CD14-positive monocyte (primary cell): ENCODE results near the gene UBA7. TPM values are rescaled to one million over a fixed set of nuclear protein-coding genes. Genes with fewer than 3 reads are reported as not detected.
A peak's percentile ranks its signal among the peaks of the same experiment; 100 is the strongest.

Experiments used
- DNase-seq, 3 donors: peaks; one replicate each; pipeline ENCODE4 v3.0.0-alpha.2; 2011 to 2022
- H2AFZ ChIP-seq: 2 replicates; pipeline ENCODE4 v1.6.0; 2012; ENCODE audit warnings: mild to moderate bottlenecking, low read depth, low read length, inconsistent platforms; ENCODE audit not compliant: insufficient read depth, poor library complexity, severe bottlenecking
- H3K27ac ChIP-seq, 2 donors: 1 replicate in 1 of 2; 2 replicates in 1 of 2; pipeline ENCODE4 v1.5.1; 2012 to 2013; ENCODE audit warnings: low read length in 2 of 2, control low read depth in 1 of 2, inconsistent platforms in 1 of 2, low read depth in 1 of 2, mild to moderate bottlenecking in 1 of 2
- H3K27me3 ChIP-seq, 2 donors: one replicate each; pipeline versions ENCODE4 v1.6.0 to v1.6.1; 2011 to 2013; ENCODE audit warnings: low read length in 2 of 2; ENCODE audit not compliant: control insufficient read depth in 2 of 2, insufficient read depth in 2 of 2
- H3K36me3 ChIP-seq, 2 donors: replicated peaks in 1 of 2; 1 replicate in 1 of 2; 2 replicates in 1 of 2; pipeline versions ENCODE4 v1.5.1 to v1.6.1; 2012 to 2013; ENCODE audit warnings: low read length in 2 of 2, control low read depth in 1 of 2, inconsistent platforms in 1 of 2, mild to moderate bottlenecking in 1 of 2; ENCODE audit not compliant: insufficient read depth in 2 of 2, control insufficient read depth in 1 of 2
- H3K4me1 ChIP-seq, 2 donors: 1 replicate in 1 of 2; 2 replicates in 1 of 2; pipeline versions ENCODE4 v1.5.1 to v1.6.1; 2012 to 2013; ENCODE audit warnings: low read length in 2 of 2, control low read depth in 1 of 2, inconsistent platforms in 1 of 2, mild to moderate bottlenecking in 1 of 2, moderate library complexity in 1 of 2; ENCODE audit not compliant: insufficient read depth in 2 of 2, control insufficient read depth in 1 of 2
- H3K4me2 ChIP-seq: replicated peaks from 2 replicates; pipeline ENCODE3; 2012; ENCODE audit warnings: low read length, moderate library complexity, mild to moderate bottlenecking; ENCODE audit not compliant: poor library complexity, severe bottlenecking; ENCODE audit errors: extremely low read depth
- H3K4me3 ChIP-seq, 3 experiments: fragments of 200-600 bp in 1 of 3; sonication (generic) in 1 of 3; replicated peaks in 1 of 3; 1 replicate in 2 of 3; 2 replicates in 1 of 3; pipeline ENCODE4 v1.5.1; 2011 to 2013; ENCODE audit warnings: low read length in 3 of 3, mild to moderate bottlenecking in 3 of 3, control low read depth in 2 of 3, low read depth in 2 of 3, inconsistent platforms in 1 of 3, moderate library complexity in 1 of 3
- H3K79me2 ChIP-seq: 2 replicates; pipeline ENCODE4 v1.6.0; 2012; ENCODE audit warnings: mild to moderate bottlenecking, control low read depth, inconsistent platforms, low read length, moderate library complexity; ENCODE audit not compliant: insufficient read depth
- H3K9ac ChIP-seq: 2 replicates; pipeline ENCODE4 v1.6.0; 2017; ENCODE audit warnings: low read length, mild to moderate bottlenecking; ENCODE audit not compliant: insufficient read depth, poor library complexity, severe bottlenecking
- H3K9me3 ChIP-seq, 2 donors: replicated peaks in 1 of 2; 1 replicate in 1 of 2; 2 replicates in 1 of 2; pipeline versions ENCODE4 v1.5.1 to v1.6.1; 2012 to 2013; ENCODE audit warnings: low read length in 2 of 2, control low read depth in 1 of 2; ENCODE audit not compliant: control insufficient read depth in 1 of 2, insufficient read depth in 1 of 2
- H4K20me1 ChIP-seq: 2 replicates; pipeline ENCODE4 v1.6.0; 2012; ENCODE audit warnings: mild to moderate bottlenecking, low read length, control low read depth, moderate library complexity; ENCODE audit not compliant: insufficient read depth
- H3K27ac Mint-ChIP-seq, 7 donors: one replicate each; pipeline ENCODE4 v1.8.0; 2020; ENCODE audit warnings: mild to moderate bottlenecking in 7 of 7, mixed read lengths in 7 of 7, moderate library complexity in 6 of 7, inconsistent platforms in 2 of 7
- H3K27me3 Mint-ChIP-seq, 3 donors: one replicate each; pipeline ENCODE4 v1.8.0; 2021 to 2022; ENCODE audit warnings: low read depth in 3 of 3, mild to moderate bottlenecking in 3 of 3, mixed read lengths in 3 of 3, moderate library complexity in 3 of 3, inconsistent platforms in 1 of 3
- H3K36me3 Mint-ChIP-seq, 2 donors: one replicate each; pipeline ENCODE4 v1.8.0; 2020; ENCODE audit warnings: mixed read lengths in 2 of 2, inconsistent platforms in 1 of 2, mild to moderate bottlenecking in 1 of 2
- H3K4me1 Mint-ChIP-seq: one replicate; pipeline ENCODE4 v1.8.0; 2020; ENCODE audit warnings: mild to moderate bottlenecking, mixed read lengths
- H3K4me3 Mint-ChIP-seq, 2 donors: one replicate each; pipeline ENCODE4 v1.8.0; 2020; ENCODE audit warnings: mild to moderate bottlenecking in 2 of 2, mixed read lengths in 2 of 2, moderate library complexity in 1 of 2
- H3K9me3 Mint-ChIP-seq, 7 donors: one replicate each; pipeline ENCODE4 v1.8.0; 2020 to 2022; ENCODE audit warnings: mixed read lengths in 7 of 7, mild to moderate bottlenecking in 6 of 7, moderate library complexity in 6 of 7, inconsistent platforms in 2 of 7
- CTCF ChIP-seq: fragments of 200-600 bp; IDR thresholded peaks from one replicate; pipeline ENCODE4 v1.8.0; 2022; ENCODE audit warnings: antibody characterized with exemption, mild to moderate bottlenecking
- WGBS: methylation state at CpG from one replicate; pipeline ENCODE4 v1.1.5; 2013; ENCODE audit warnings: missing lambda C conversion rate; ENCODE audit not compliant: insufficient coverage; 5-methylcytosine and 5-hydroxymethylcytosine counted together
- intact Hi-C, 2 donors: fragments of 100-400 bp; cut with micrococcal nuclease; formaldehyde crosslinking; loops; one replicate each; pipeline versions ENCODE4 v1.15.0 to v1.15.1; 2023
- polyA plus RNA-seq, 3 donors: library from polyadenylated mRNA; depleted of rRNA in 1 of 3; unstranded in 2 of 3; stranded (reverse) in 1 of 3; fragments of 300-500 nt in 2 of 3; fragments of >200 nt in 1 of 3; fragmentation: Illumina TruSeq in 2 of 3; gene quantifications; 1 replicate in 2 of 3; 2 replicates in 1 of 3; pipeline ENCODE4 v1.2.3, GENCODE V29; 2012 to 2021

UBA7 gene
- polyA plus RNA-seq, 3 donors: 39.1 to 399 (median 43.7) TPM

GRCh38 chr3:49806850-49807249 lies 6.9 kb downstream of the UBA7 start:
- no peaks in the 10 kb centered on the region for H3K9me3 ChIP-seq
- peaks cover 24% of the 10 kb centered on the region for H3K79me2 ChIP-seq
- DNase-seq: no peak
- WGBS: 21% methylated on average over 2 of the region's 2 CpGs
- H3K4me2 ChIP-seq: peak overlapping the region; percentile 0
- Mint-ChIP-seq H3K4me1 (peaks cover 73% of the 10 kb centered on the region), H3K27me3 (peaks cover 9 to 16% (median 13%) of the 10 kb centered on the region in 3 donors), H3K27ac (peak overlapping the region in 1 of 7 donors; percentile 33), H3K4me3 (no peak overlapping the region), H3K9me3 (peaks cover 0 to 3% (median 0%) of the 10 kb centered on the region in 7 donors), H3K36me3 (peaks cover 47 to 52% of the 10 kb centered on the region in 2 donors)
- H4K20me1 ChIP-seq: peaks cover 8% of the 10 kb centered on the region
- no peak overlapping the region for H2AFZ ChIP-seq
- peaks cover 0 to 1% of the 10 kb centered on the region in 2 donors for H3K27me3 ChIP-seq
- H3K4me3 ChIP-seq: no peak overlapping the region
- no peak for TF ChIP-seq CTCF
- H3K36me3 ChIP-seq: peaks cover 34 to 47% of the 10 kb centered on the region in 2 donors
- peak overlapping the region; percentile 9 for H3K9ac ChIP-seq
- H3K4me1 ChIP-seq: peaks cover 47 to 64% of the 10 kb centered on the region in 2 donors
- peak overlapping the region in 1 of 2 donors; percentile 33 for H3K27ac ChIP-seq
- intact Hi-C loops: no loop called here

- H3K79me2 ChIP-seq: peaks cover 17% of the 10 kb centered on the region
- no peak overlapping the region for H2AFZ ChIP-seq
- peak overlapping the region; percentile 99 for H3K4me2 ChIP-seq
- DNase-seq: no peak
- peaks cover 0 to 3% (median 0%) of the 10 kb centered on the region in 7 donors for H3K9me3 Mint-ChIP-seq
- H3K27ac Mint-ChIP-seq: peak overlapping the region in 3 of 7 donors; percentile 18 to 75 (median 21)
- H3K4me1 ChIP-seq: peaks cover 47 to 58% of the 10 kb centered on the region in 2 donors
- intact Hi-C loops: no loop called here
- no peaks in the 10 kb centered on the region for H3K9me3 ChIP-seq
- peaks cover 72% of the 10 kb centered on the region for H3K4me1 Mint-ChIP-seq
- peak overlapping the region; percentile 30 for H3K9ac ChIP-seq
- H3K4me3 Mint-ChIP-seq: peak overlapping the region in 1 of 2 donors; percentile 16
- H4K20me1 ChIP-seq: peaks cover 8% of the 10 kb centered on the region
- no peak for TF ChIP-seq CTCF
- peaks cover 0 to 5% of the 10 kb centered on the region in 2 donors for H3K27me3 ChIP-seq
- H3K36me3 Mint-ChIP-seq: peaks cover 44% of the 10 kb centered on the region in 2 donors
- H3K27ac ChIP-seq: peak overlapping the region; percentile 17 to 33
- H3K36me3 ChIP-seq: peaks cover 27 to 40% of the 10 kb centered on the region in 2 donors
- H3K4me3 ChIP-seq: peak overlapping the region in 1 of 3 experiments; percentile 99
- H3K27me3 Mint-ChIP-seq: peaks cover 15 to 20% (median 17%) of the 10 kb centered on the region in 3 donors
- WGBS: 2% methylated on average over 5 of the region's 11 CpGs
Measured at GRCh38 chr3:49805897-49806701, 7.7 kb downstream of the UBA7 start.
